Activated CD4-positive, alpha-beta T cell treated with anti-CD3 and anti-CD28 coated beads, Interleukin-2, amount 50 U/mL, for 4 hours (primary cell): ENCODE measurements around the gene ROR1.
"Not testable (repeated sequence)": the region's sequence is repeated elsewhere in the genome, so short reads cannot be mapped to it uniquely, and the experiment has no call there.

Experiments used
- DNase-seq, 2 experiments: peaks; one replicate each; pipeline ENCODE4 v3.0.0-alpha.2; 2020

The ROR1 gene

DNA sequence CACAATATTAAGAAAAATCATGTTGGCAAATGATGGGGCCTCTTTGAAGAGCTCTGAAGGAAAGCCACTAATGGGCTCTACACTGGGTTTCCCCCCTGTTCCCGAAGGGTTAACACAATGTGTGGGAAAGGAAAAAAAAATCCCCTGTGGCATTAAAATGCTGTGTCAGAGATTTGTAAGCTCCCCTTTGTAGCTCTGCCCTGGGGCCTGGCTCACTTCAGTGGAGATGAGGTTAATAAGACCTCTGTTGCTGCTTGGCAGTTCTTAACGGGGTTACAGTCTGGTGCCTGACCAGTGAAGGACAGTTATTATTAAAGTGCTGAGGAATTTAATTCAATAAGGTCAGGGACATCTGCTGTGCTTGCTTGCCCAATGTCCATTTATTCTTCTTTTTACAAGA is 299.9 kb downstream of the ROR1 start:
- DNase-seq: no peak

DNA sequence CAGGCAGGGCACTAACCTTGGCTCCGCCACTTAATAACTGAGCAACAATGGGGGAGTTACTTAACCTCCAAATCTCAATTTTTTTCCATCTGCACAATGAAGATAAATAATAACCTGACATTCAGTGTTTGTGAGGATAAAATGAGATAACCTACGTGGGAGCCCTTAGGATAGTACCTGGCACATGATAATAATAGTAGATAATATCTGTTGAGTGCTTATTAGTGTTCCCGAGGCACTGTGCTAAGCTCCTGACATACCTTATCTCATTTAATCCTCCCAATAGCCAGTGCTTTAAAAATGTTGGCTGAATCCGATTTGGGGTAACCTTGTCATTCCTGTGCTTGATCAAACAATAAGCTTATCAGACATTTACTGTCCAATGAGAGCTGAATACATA is 300.9 kb downstream of the ROR1 start:
- no peak for DNase-seq

GRCh38 chr1:64077281-64077940 is 303.6 kb downstream of the ROR1 start:
- no peak for DNase-seq

DNA sequence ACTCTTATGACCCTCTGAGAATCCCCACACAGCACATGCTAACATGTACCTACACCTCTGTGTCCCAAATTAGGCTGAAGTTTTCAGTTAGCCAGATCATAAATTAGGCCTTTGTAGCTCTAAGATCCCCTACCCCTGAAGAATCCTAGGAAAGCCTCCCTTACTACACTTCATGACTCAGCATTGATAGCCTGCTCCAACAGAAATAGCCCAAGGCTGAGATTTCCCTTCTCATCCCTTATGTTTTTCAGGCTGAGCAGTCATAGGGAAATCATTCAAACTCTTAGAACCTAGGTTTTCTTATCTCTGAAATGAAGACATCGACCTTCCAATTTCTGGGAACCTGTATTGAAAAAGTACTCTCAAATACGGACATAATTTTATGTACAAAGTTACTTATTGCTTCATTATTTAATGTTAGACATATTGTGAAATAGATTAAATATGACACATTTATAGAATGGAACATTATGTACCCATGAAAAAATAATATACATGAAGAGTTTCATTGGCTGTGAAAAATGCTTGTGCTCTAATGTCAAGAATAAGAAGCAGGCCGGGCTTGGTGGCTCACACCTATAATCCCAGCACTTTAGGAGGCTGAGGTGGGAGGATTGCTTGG is 307.2 kb downstream of the ROR1 start:
- no peak for DNase-seq

DNA sequence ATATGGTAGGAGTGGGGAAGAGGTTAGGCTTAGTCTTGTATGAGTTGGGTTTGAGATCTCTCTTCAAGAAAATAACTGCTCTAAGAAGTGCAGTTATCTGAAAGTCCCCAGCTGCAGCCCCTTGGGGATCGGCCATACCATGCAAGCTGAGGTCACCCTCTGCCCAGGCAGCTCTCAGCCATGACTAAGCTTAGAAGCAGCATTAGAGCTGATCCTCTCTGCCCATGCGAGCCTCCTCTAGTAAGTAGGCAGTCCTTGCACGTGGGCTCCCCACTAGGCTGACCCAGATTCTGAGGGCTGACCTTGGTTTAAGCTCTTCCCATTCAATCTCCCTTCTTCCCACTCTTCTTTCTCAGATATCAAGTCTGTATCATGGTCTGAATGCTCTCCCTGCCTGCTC is 308.6 kb downstream of the ROR1 start:
- DNase-seq: no peak

DNA sequence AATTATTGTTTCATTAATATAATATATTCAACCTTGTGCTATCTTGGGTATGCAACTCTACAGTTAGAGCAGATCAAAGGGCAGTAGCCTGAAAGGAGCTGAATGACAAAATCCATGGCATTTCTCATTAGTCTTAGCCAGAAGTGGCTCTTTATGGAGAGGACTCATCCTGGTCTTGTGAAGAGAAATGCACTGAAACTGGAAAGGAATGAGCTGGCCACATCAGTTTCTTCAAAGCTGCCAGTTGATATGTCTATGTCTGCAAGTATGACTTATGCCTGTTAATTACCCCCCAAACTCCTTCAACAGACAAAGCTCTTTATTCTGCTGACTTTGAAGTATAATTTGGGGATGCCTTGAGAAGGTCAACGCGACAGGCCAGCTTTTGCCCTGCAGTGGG is 310.6 kb downstream of the ROR1 start:
- DNase-seq: no peak

DNA sequence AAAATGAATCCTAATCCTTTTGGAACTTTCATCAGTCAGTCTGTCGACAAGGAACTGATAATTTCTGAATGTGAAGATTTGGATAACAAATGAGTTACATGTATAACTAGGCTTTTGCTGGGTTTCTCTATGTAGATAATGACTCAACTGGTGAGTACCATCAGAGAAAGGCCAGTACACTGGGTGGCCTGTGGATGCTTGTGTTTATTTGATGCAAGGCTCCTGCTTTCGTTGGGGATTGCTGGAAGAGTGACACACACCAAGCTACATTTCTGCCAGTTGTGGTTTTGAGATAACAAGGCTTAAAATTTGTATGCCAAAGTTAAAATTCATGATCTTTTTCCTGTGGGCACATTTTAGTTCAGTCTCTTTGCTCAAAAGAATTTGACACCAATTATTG is 314.0 kb downstream of the ROR1 start:
- DNase-seq: no peak

GRCh38 chr1:64090436-64090835 is 316.6 kb downstream of the ROR1 start:
- no peak for DNase-seq

DNA sequence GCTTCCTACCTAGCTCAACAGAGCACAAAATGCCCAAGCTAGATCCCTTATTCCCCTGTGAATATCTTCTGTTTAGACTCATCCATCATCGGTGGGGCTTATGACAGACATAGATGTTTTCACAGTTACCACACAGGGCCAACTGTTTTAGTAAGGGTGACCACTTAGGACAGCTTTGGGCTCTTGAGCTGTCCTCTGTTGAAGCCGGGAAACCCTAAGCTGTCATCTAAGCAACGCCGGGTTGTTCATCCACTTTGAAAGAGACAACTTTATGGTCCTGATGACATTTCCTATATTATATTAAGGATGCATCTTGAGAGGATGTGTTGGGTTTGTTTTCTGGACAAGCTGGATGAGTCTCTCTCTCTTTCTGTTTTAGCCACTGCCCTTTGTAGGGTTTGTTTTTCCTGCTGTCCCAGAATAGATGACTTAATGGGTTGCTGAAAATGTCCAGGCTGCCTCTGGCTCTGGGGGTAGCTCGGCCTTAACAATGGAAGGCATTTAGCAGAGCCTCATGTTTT is 319.1 kb downstream of the ROR1 start:
- no peak for DNase-seq

- no peak for DNase-seq
Measured at GRCh38 chr1:64093941-64094340, 320.1 kb downstream of the ROR1 start.

DNA sequence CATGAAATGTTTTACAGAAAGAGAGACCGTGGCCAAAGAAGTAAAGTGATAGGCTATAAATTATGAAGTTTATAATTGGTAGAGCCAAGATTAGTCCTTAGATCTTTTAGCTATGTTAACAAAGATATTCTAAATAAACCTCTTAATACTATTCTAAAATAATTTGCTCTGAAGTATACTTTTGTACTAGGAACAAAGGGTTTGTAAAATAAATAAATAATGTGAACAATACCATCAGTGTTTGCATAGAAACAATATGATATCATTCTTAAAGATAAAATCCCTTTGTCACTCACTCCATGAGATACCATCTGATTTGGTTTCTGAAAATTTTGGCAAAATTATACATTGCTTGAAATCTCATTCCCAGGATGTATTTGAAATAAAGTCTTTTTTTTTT is 322.0 kb downstream of the ROR1 start:
- no peak for DNase-seq

DNA sequence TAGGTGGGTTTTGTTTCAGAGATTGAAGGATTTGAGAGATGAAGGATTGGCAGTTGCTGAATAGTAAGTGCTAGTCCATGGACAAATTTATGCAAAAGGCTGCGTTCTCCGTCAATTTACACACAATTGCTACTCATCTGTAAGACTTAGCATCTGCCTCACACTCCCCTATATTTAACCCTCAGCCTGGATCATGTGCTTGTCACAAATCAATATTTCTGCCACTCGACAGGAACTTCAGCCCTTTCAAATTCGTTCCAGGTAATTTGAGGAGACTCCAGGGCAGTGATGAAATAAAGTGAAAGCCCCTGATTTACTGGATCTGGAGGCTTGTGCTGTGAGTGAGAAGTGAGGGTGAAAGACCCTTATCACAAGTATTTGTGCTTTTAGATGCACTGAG is 324.0 kb downstream of the ROR1 start:
- no peak for DNase-seq

GRCh38 chr1:64098436-64098835 is 324.6 kb downstream of the ROR1 start:
- no peak for DNase-seq

DNA sequence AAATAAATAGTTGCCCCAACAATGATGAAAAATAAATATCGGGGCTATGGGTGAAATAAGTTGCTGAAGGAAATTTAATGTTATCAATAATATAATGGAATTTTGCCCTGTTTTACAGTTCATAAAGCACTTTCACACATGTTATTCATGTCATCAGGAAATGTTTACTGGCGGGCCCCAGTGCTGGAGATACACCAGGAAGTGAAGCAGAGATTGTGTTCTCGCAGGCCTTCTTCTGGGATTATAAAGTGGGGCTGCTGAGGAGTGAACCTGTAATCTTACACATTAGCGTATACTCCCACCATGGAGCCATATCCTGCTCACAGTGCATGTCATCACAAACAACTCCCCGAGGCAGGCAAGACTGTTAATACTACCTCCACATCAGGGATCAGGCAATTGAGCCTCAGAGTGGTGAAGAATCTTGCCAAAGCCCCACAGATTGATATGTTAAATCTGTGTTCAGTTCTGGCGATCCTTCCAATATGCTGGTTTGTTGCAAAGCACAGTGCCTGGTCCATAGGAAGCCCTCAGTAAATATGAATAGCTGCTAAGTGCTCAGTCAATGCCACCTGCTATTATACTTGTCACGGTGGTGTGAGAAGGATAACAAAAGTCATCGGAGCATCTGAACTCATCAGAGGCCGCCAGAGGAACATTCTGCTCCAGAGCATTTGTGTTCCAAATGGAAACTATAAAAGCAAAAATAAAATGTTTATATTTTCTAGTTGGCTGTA is 325.2 kb downstream of the ROR1 start:
- DNase-seq: no peak

DNA sequence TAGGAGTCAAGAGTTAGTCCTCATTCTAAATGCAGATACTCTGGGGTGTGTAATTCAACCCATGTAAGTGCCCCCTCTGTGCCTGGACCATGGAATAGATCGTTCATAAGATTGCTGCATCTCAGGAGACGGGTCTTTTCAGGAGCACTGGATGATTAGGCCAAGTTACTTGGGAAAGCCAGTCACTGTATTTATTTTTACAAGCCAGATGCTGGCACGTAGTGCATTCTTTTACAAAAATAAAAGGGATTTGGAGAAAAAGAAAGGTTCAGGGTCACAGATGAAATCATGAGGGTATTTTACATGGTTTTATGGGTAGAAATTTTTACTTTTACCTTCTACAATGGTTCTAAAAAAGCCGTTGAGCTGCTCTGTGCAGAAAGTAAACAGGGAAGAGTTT is 327.0 kb downstream of the ROR1 start:
- DNase-seq: no peak

DNA sequence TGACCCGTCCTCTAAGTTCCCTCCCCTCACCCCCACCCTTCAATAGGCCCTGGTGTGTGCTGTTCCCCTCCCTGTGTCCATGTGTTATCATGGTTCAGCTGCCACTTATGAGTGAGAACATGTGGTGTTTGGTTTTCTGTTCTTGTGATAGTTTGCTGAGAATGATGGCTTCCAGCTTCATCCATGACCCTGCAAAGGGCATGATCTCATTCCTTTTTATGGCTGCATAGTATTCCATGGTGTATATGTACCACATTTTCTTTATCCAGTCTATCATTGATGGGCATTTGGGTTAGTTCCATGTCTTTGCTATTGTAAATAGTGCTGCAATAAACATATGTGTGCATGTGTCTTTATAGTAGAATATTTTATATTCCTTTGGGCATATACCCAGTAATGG is 330.8 kb downstream of the ROR1 start:
- not testable (repeated sequence) for DNase-seq

GRCh38 chr1:64107118-64107519 is 333.3 kb downstream of the ROR1 start:
- DNase-seq: no peak

- no peak for DNase-seq
Measured at GRCh38 chr1:64107632-64108031, 333.8 kb downstream of the ROR1 start.

- DNase-seq: no peak
Measured at GRCh38 chr1:64110924-64111777, 337.3 kb downstream of the ROR1 start.

DNA sequence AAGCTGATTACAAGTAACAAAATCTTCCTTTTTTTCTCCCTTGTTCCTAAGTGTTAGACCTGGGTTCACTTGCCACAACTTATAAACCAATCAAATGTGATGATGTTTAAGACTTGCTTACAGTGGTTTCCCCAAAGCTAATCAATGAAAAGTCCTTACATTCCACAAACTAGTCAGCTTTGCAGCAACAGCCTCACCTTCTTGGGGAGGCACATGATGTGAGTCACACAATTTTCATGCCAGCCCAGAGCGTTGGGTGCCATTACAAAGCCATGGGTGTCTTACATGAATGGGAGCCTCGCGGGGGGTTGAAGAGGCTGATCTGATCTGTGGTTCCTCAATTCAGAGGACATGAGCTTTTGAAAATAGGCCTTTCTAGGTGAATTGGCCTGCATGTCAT is 338.0 kb downstream of the ROR1 start:
- DNase-seq: no peak

DNA sequence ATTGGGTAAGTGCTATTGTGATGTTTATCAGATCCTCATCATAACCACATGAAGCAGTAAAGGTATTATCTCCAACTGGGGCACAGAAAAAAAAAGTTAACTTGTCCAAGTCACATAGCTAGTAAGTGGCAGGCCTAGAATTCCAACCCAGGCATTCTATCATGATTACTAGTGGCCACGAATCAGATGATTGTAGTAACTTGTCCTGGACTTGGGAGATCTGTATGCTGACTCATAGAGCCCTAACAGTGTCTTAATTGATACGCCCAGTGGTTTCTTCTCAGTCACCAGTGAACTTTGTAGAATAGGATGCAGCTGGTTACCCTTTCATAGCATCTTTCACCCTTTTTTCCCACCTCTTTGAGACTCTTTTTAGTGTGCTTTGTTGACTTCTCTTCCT is 338.5 kb downstream of the ROR1 start:
- DNase-seq: no peak

GRCh38 chr1:64114012-64114525 is 340.3 kb downstream of the ROR1 start:
- no peak for DNase-seq

GRCh38 chr1:64116537-64116936 is 342.7 kb downstream of the ROR1 start:
- DNase-seq: no peak
